Ovary (tissue), 3 donors: ENCODE data around the gene GLB1L3.

Source experiments
- CTCF ChIP-seq, 3 donors: fragments of 450-650 bp in 2 of 3; fragments of 200-600 bp in 1 of 3; IDR thresholded peaks; one replicate each; pipeline versions ENCODE4 v1.5.1 to v1.8.0; 2016 to 2022; ENCODE audit warnings: antibody characterized with exemption in 3 of 3, mild to moderate bottlenecking in 1 of 3
- EP300 ChIP-seq: sonication (generic); formaldehyde crosslinking; IDR thresholded peaks from one replicate; pipeline ENCODE4 v1.6.1; 2017; ENCODE audit warnings: antibody characterized with exemption
- POLR2A ChIP-seq: fragments of 450-650 bp; IDR thresholded peaks from one replicate; pipeline ENCODE4 v1.6.1; 2017; ENCODE audit warnings: antibody characterized with exemption, mild to moderate bottlenecking, moderate library complexity
- donor health status: DM: no; HTN: no; CAD: no.

DNA sequence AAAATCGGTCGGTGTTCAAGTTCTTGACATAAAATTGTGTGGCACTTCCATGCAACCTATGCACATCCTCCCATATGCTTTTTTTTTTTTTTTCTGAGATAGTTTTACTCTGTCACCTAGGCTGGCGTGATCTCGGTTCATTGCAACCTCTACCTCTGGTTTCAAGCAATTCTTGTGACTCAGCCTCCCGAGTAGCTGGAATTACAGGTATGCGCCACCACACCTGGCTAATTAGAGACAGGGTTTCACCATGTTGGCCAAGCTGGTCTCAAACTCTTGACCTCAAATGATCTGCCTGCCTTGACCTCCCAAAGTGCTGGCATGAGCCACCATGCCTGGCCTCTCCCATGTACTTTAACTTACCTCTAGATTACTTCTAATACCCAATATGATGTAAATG lies 15.0 kb downstream of the GLB1L3 start:
- TF ChIP-seq POLR2A (no peak), CTCF (IDR thresholded peaks at IDR 0.05) (no peak), EP300 (no peak)
